OCI-LY7 (cell line): ENCODE results near the gene SCT. TPM values are rescaled to one million over a fixed set of nuclear protein-coding genes. Genes with fewer than 3 reads are reported as not detected.

Experiments used
- BruUV-seq: library from RNA; stranded (reverse); fragments of 400-500 nt; replicated peaks from 2 replicates; lab custom pipeline; 2021; lab: Mats Ljungman, UMichigan
- CTCF ChIA-PET: fragments of 300-600 bp; sonication (Branson Sonifier 250); formaldehyde crosslinking; loops from one replicate; lab custom pipeline; 2022; ENCODE audit warnings: antibody characterized with exemption; ENCODE audit not compliant: unreplicated experiment; lab: Charles Lee
- POLR2A ChIA-PET: fragments of 300-600 bp; sonication (Branson Sonifier 250); formaldehyde crosslinking; loops from one replicate; lab custom pipeline; 2022; ENCODE audit warnings: antibody characterized with exemption; lab: Charles Lee
- DNase-seq: peaks from one replicate; pipeline ENCODE4 v3.0.0-alpha.2; 2015; ENCODE audit warnings: low spot score
- H2AFZ ChIP-seq: fragments of 200-600 bp; sonication (generic), shearing (Covaris generic); 2 replicates; pipeline ENCODE4 v1.6.1; 2014; ENCODE audit warnings: mild to moderate bottlenecking, antibody characterized with exemption, low read length, moderate library complexity
- H3K27ac ChIP-seq: fragments of 200-600 bp; sonication (generic); 2 replicates; pipeline ENCODE4 v1.5.1; 2014; ENCODE audit warnings: mixed run types, low read depth, mild to moderate bottlenecking, moderate library complexity, low read length, inconsistent platforms; ENCODE audit not compliant: poor library complexity, severe bottlenecking
- H3K36me3 ChIP-seq: fragments of 200-600 bp; sonication (generic); 2 replicates; pipeline ENCODE4 v1.6.1; 2014; ENCODE audit warnings: mild to moderate bottlenecking, antibody characterized with exemption, low read length, moderate library complexity, mixed read lengths; ENCODE audit not compliant: insufficient read depth
- H3K4me1 ChIP-seq: fragments of 200-600 bp; sonication (generic); 2 replicates; pipeline ENCODE4 v1.5.1; 2014; ENCODE audit warnings: mild to moderate bottlenecking, low read length; ENCODE audit not compliant: insufficient read depth, poor library complexity, severe bottlenecking
- H3K4me2 ChIP-seq: fragments of 200-600 bp; sonication (generic); 2 replicates; pipeline ENCODE4 v1.6.1; 2014; ENCODE audit warnings: mild to moderate bottlenecking, low read length
- H3K4me3 ChIP-seq: fragments of 200-600 bp; sonication (generic); 2 replicates; pipeline ENCODE4 v1.5.1; 2014; ENCODE audit warnings: mild to moderate bottlenecking, low read depth, low read length; ENCODE audit not compliant: poor library complexity, severe bottlenecking
- H3K79me2 ChIP-seq: fragments of 200-600 bp; sonication (generic); 2 replicates; pipeline ENCODE4 v1.6.1; 2016; ENCODE audit warnings: low read depth, mild to moderate bottlenecking, low read length, moderate library complexity, mixed read lengths; ENCODE audit not compliant: insufficient read depth
- H3K9me2 ChIP-seq: fragments of 200-600 bp; sonication (generic); 2 replicates; pipeline ENCODE4 v1.6.1; 2016; ENCODE audit warnings: mild to moderate bottlenecking, low read length, mixed read lengths; ENCODE audit not compliant: insufficient read depth
- H3K9me3 ChIP-seq: fragments of 200-600 bp; sonication (generic); 2 replicates; pipeline ENCODE4 v1.6.1; 2014; ENCODE audit warnings: mild to moderate bottlenecking, mixed run types, low read length, mixed read lengths
- H4K20me1 ChIP-seq: fragments of 200-600 bp; sonication (generic); 2 replicates; pipeline ENCODE4 v1.6.1; 2014; ENCODE audit warnings: mild to moderate bottlenecking, antibody characterized with exemption, low read length, moderate library complexity, mixed read lengths; ENCODE audit not compliant: insufficient read depth
- EZH2phosphoT487 ChIP-seq: fragments of 200-600 bp; sonication (generic); IDR thresholded peaks from 2 replicates; pipeline ENCODE4 v1.6.1; 2018; ENCODE audit warnings: low read depth, borderline replicate concordance, mild to moderate bottlenecking, mixed run types, antibody characterized with exemption, low read length, moderate library complexity, mixed read lengths
- intact Hi-C: fragments of 100-400 bp; cut with micrococcal nuclease; formaldehyde crosslinking; loops from one replicate; pipeline ENCODE4 v1.10.0; 2022; ENCODE audit not compliant: unreplicated experiment
- total RNA-seq, 2 experiments: library from RNA; depleted of rRNA in 1 of 2; stranded (reverse); fragments of >200 nt in 1 of 2; shearing (Covaris generic) in 1 of 2; gene quantifications; 2 replicates each; pipeline ENCODE4 v1.2.3, GENCODE V29; 2014 to 2022
- TF ChIP-seq, protein P1 (sequence below): fragments of 200-600 bp; sonication (generic); conservative IDR thresholded peaks from 2 replicates; pipeline ENCODE4 v1.5.1; 2014; ENCODE audit warnings: mild to moderate bottlenecking, antibody characterized with exemption, low read length, moderate library complexity, mixed read lengths

SCT gene
- total RNA-seq, 2 experiments from 2014 or later: not detected

DNA sequence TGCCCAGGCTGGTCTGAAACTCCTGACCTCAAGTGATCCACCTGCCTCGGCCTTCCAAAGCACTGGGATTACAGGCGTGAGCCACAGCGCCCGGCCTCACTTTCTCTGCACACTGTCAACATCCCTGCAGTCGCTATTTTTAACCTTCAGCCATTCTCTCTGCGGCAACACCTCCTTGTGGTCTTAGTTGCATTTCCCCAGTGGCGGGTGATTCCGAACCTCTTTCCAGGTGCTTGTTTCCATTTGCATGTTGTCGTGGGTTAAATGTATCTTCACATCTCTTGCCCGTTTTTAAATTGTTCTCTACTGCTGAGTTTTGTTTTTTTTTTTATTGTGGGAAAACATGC lies 2.2 kb upstream of the SCT start:
- CTCF ChIA-PET: no interaction called here
- no peak overlapping the region for H3K4me3 ChIP-seq

GRCh38 chr11:628056-628455 lies 1.1 kb upstream of the SCT start:
- no peaks in the 10 kb centered on the region for H3K79me2 ChIP-seq
- TF ChIP-seq EZH2phosphoT487: no peak
- TF ChIP-seq, protein P1, sequence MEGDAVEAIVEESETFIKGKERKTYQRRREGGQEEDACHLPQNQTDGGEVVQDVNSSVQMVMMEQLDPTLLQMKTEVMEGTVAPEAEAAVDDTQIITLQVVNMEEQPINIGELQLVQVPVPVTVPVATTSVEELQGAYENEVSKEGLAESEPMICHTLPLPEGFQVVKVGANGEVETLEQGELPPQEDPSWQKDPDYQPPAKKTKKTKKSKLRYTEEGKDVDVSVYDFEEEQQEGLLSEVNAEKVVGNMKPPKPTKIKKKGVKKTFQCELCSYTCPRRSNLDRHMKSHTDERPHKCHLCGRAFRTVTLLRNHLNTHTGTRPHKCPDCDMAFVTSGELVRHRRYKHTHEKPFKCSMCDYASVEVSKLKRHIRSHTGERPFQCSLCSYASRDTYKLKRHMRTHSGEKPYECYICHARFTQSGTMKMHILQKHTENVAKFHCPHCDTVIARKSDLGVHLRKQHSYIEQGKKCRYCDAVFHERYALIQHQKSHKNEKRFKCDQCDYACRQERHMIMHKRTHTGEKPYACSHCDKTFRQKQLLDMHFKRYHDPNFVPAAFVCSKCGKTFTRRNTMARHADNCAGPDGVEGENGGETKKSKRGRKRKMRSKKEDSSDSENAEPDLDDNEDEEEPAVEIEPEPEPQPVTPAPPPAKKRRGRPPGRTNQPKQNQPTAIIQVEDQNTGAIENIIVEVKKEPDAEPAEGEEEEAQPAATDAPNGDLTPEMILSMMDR: no peak
- CTCF ChIA-PET: no interaction called here
- no peaks in the 10 kb centered on the region for H3K9me2 ChIP-seq
- H2AFZ ChIP-seq: no peak overlapping the region
- DNase-seq: no peak
- H3K27ac ChIP-seq: no peak overlapping the region
- H3K9me3 ChIP-seq: no peaks in the 10 kb centered on the region
- H3K4me3 ChIP-seq: no peak overlapping the region
- intact Hi-C loops: no loop called here
- no peaks in the 10 kb centered on the region for H4K20me1 ChIP-seq
- no TSS peak for BruUV-seq
- H3K4me2 ChIP-seq: no peak overlapping the region
- POLR2A ChIA-PET: no interaction called here
- no peaks in the 10 kb centered on the region for H3K4me1 ChIP-seq
- H3K36me3 ChIP-seq: peaks cover 8% of the 10 kb centered on the region; the same call in 1 of the 2 replicates

More for the DNA sequence above, 2.2 kb upstream of the SCT start:
- POLR2A ChIA-PET: interaction anchor here (0.6 kb wide), 1 partner anchor 148 kb away, joined by 7 read pairs; the partner anchor contains the start of gene GATD1
- Histone ChIP-seq H3K4me2 (no peak overlapping the region), H3K9me3 (no peaks in the 10 kb centered on the region), H3K79me2 (no peaks in the 10 kb centered on the region), H3K27ac (no peak overlapping the region), H3K4me1 (no peaks in the 10 kb centered on the region), H4K20me1 (no peaks in the 10 kb centered on the region), H3K9me2 (no peaks in the 10 kb centered on the region), H3K36me3 (peaks cover 9% of the 10 kb centered on the region; the same call in 1 of the 2 replicates), H2AFZ (no peak overlapping the region)
- no TSS peak for BruUV-seq
- intact Hi-C loops: no loop called here
- TF ChIP-seq EZH2phosphoT487: no peak
- TF ChIP-seq, protein P1: no peak
- no peak for DNase-seq

GRCh38 chr11:627308-627576 lies 261 bp upstream of the SCT start:
- intact Hi-C loops: no loop called here
- Histone ChIP-seq H3K4me2 (no peak overlapping the region), H3K27ac (no peak overlapping the region), H3K9me3 (no peaks in the 10 kb centered on the region), H3K9me2 (no peaks in the 10 kb centered on the region), H2AFZ (no peak overlapping the region), H3K4me1 (no peaks in the 10 kb centered on the region), H3K36me3 (no peaks in the 10 kb centered on the region), H3K4me3 (no peak overlapping the region), H3K79me2 (no peaks in the 10 kb centered on the region), H4K20me1 (no peaks in the 10 kb centered on the region)
- ChIA-PET CTCF (no interaction called here), POLR2A (no interaction called here)
- BruUV-seq: no TSS peak
- TF ChIP-seq EZH2phosphoT487: no peak
- TF ChIP-seq, protein P1: no peak
- DNase-seq: no peak
